H1 (cell line): ENCODE measurements around the gene WASF1. TPM values are rescaled to one million over a fixed set of nuclear protein-coding genes. Genes with fewer than 3 reads are reported as not detected.

Experiments used
- CBX8 ChIP-seq: fragments of 300-800, 300-1000 bp; sonication (generic); IDR thresholded peaks from 2 replicates; pipeline ENCODE4 v1.7.1; 2016; ENCODE audit warnings: low read depth, low read length, borderline replicate concordance
- CHD1 ChIP-seq: IDR thresholded peaks from 2 replicates; pipeline ENCODE4 v1.6.1; 2012; ENCODE audit warnings: low read depth, low read length, improper control_type of control experiment
- CHD7 ChIP-seq: fragments of 300-600 bp; sonication (generic); IDR thresholded peaks from 2 replicates; pipeline ENCODE4 v1.7.1; 2012; ENCODE audit warnings: low read length, moderate library complexity, mild to moderate bottlenecking, inconsistent platforms; ENCODE audit not compliant: insufficient replicate concordance
- HDAC6 ChIP-seq: IDR thresholded peaks from one replicate; pipeline ENCODE4 v1.7.1; 2012; ENCODE audit warnings: low read depth, mild to moderate bottlenecking, inconsistent platforms, low read length, moderate library complexity
- NRF1 ChIP-seq: IDR thresholded peaks from 2 replicates; pipeline ENCODE4 v1.6.1; 2011; ENCODE audit warnings: mild to moderate bottlenecking, low read depth, low read length, improper control_type of control experiment
- POU5F1 ChIP-seq: IDR thresholded peaks from 2 replicates; pipeline ENCODE4 v1.6.1; 2011; ENCODE audit warnings: low read depth, mild to moderate bottlenecking, low read length, moderate library complexity
- RAD21 ChIP-seq, 2 experiments: IDR thresholded peaks in 1 of 2; conservative IDR thresholded peaks in 1 of 2; 2 replicates each; pipeline ENCODE4 v1.6.1; 2011; ENCODE audit warnings: low read depth in 2 of 2, low read length in 2 of 2, improper control_type of control experiment in 1 of 2, inconsistent platforms in 1 of 2, mild to moderate bottlenecking in 1 of 2, moderate library complexity in 1 of 2
- RNF2 ChIP-seq: fragments of 200-900, 300-1000 bp; sonication (generic); IDR thresholded peaks from 2 replicates; pipeline ENCODE4 v1.7.1; 2016; ENCODE audit warnings: borderline replicate concordance, low read depth, mild to moderate bottlenecking, antibody characterized with exemption, low read length; ENCODE audit not compliant: poor library complexity, severe bottlenecking; ENCODE audit errors: missing control alignments
- SP4 ChIP-seq: IDR thresholded peaks from 2 replicates; pipeline ENCODE4 v1.6.1; 2012; ENCODE audit warnings: low read length, inconsistent platforms
- USF2 ChIP-seq: IDR thresholded peaks from 2 replicates; pipeline ENCODE4 v1.6.1; 2011; ENCODE audit warnings: low read length, improper control_type of control experiment
- polyA plus RNA-seq, 7 experiments: library from polyadenylated mRNA; depleted of rRNA in 3 of 7; stranded (reverse) in 5 of 7; unstranded in 2 of 7; fragments of >200 nt in 5 of 7; fragments of 200-250 nt in 2 of 7; gene quantifications; 1 replicate in 5 of 7; 2 replicates in 1 of 7; 4 replicates in 1 of 7; pipeline versions ENCODE4 v1.2.1 to v1.2.3, GENCODE V29; 2011 to 2013; ENCODE audit warnings: missing spikeins in 2 of 7, mixed read lengths in 2 of 7
- total RNA-seq: library from RNA; stranded (reverse); fragmentation: NEBNext Ultra II Directional; extraction: Animal tissue kit (Norgen Biotek cat#: 25700); gene quantifications from 2 replicates; pipeline ENCODE4 v1.2.1, GENCODE V29; 2021

Gene WASF1
- total and polyA plus RNA-seq, 2 of the 8 experiments (the other 6 are each of a cell fraction or from before 2014, with no cell fraction given), result 37.6 to 39.9 TPM

GRCh38 chr6:110191477-110191876 lies 12.0 kb upstream of the WASF1 start (continued):
- no peak for TF ChIP-seq CHD7
- no peak for TF ChIP-seq RNF2
- TF ChIP-seq USF2, result no peak
- TF ChIP-seq CBX8, result no peak
- TF ChIP-seq RAD21 (IDR thresholded peaks at IDR 0.05 in 1 of 2, conservative IDR thresholded peaks at IDR 0.05 in 1 of 2; ENCODE audit: low read depth in 2 of 2, low read length in 2 of 2), result no peak
- TF ChIP-seq SP4, result no peak
- no peak for TF ChIP-seq POU5F1
- TF ChIP-seq CHD1, result no peak
- TF ChIP-seq NRF1, result no peak
- TF ChIP-seq HDAC6, result no peak
